OCI-LY7 (cell line): ENCODE results near the gene AHCYL1. TPM values are rescaled to one million over a fixed set of nuclear protein-coding genes. Genes with fewer than 3 reads are reported as not detected.

ENCODE experiments used
- BruUV-seq: library from RNA; stranded (reverse); fragments of 400-500 nt; replicated peaks from 2 replicates; lab custom pipeline; 2021; lab: Mats Ljungman, UMichigan
- CTCF ChIA-PET: fragments of 300-600 bp; sonication (Branson Sonifier 250); formaldehyde crosslinking; loops from one replicate; lab custom pipeline; 2022; ENCODE audit warnings: antibody characterized with exemption; ENCODE audit not compliant: unreplicated experiment; lab: Charles Lee
- POLR2A ChIA-PET: fragments of 300-600 bp; sonication (Branson Sonifier 250); formaldehyde crosslinking; loops from one replicate; lab custom pipeline; 2022; ENCODE audit warnings: antibody characterized with exemption; lab: Charles Lee
- DNase-seq: peaks from one replicate; pipeline ENCODE4 v3.0.0-alpha.2; 2015; ENCODE audit warnings: low spot score
- H2AFZ ChIP-seq: fragments of 200-600 bp; sonication (generic), shearing (Covaris generic); 2 replicates; pipeline ENCODE4 v1.6.1; 2014; ENCODE audit warnings: mild to moderate bottlenecking, antibody characterized with exemption, low read length, moderate library complexity
- H3K27ac ChIP-seq: fragments of 200-600 bp; sonication (generic); 2 replicates; pipeline ENCODE4 v1.5.1; 2014; ENCODE audit warnings: mixed run types, low read depth, mild to moderate bottlenecking, moderate library complexity, low read length, inconsistent platforms; ENCODE audit not compliant: poor library complexity, severe bottlenecking
- H3K36me3 ChIP-seq: fragments of 200-600 bp; sonication (generic); 2 replicates; pipeline ENCODE4 v1.6.1; 2014; ENCODE audit warnings: mild to moderate bottlenecking, antibody characterized with exemption, low read length, moderate library complexity, mixed read lengths; ENCODE audit not compliant: insufficient read depth
- H3K4me1 ChIP-seq: fragments of 200-600 bp; sonication (generic); 2 replicates; pipeline ENCODE4 v1.5.1; 2014; ENCODE audit warnings: mild to moderate bottlenecking, low read length; ENCODE audit not compliant: insufficient read depth, poor library complexity, severe bottlenecking
- H3K4me2 ChIP-seq: fragments of 200-600 bp; sonication (generic); 2 replicates; pipeline ENCODE4 v1.6.1; 2014; ENCODE audit warnings: mild to moderate bottlenecking, low read length
- H3K4me3 ChIP-seq: fragments of 200-600 bp; sonication (generic); 2 replicates; pipeline ENCODE4 v1.5.1; 2014; ENCODE audit warnings: mild to moderate bottlenecking, low read depth, low read length; ENCODE audit not compliant: poor library complexity, severe bottlenecking
- H3K79me2 ChIP-seq: fragments of 200-600 bp; sonication (generic); 2 replicates; pipeline ENCODE4 v1.6.1; 2016; ENCODE audit warnings: low read depth, mild to moderate bottlenecking, low read length, moderate library complexity, mixed read lengths; ENCODE audit not compliant: insufficient read depth
- H3K9me2 ChIP-seq: fragments of 200-600 bp; sonication (generic); 2 replicates; pipeline ENCODE4 v1.6.1; 2016; ENCODE audit warnings: mild to moderate bottlenecking, low read length, mixed read lengths; ENCODE audit not compliant: insufficient read depth
- H3K9me3 ChIP-seq: fragments of 200-600 bp; sonication (generic); 2 replicates; pipeline ENCODE4 v1.6.1; 2014; ENCODE audit warnings: mild to moderate bottlenecking, mixed run types, low read length, mixed read lengths
- H4K20me1 ChIP-seq: fragments of 200-600 bp; sonication (generic); 2 replicates; pipeline ENCODE4 v1.6.1; 2014; ENCODE audit warnings: mild to moderate bottlenecking, antibody characterized with exemption, low read length, moderate library complexity, mixed read lengths; ENCODE audit not compliant: insufficient read depth
- CTCF ChIP-seq: fragments of 200-600 bp; sonication (generic); conservative IDR thresholded peaks from 2 replicates; pipeline ENCODE4 v1.5.1; 2014; ENCODE audit warnings: mild to moderate bottlenecking, antibody characterized with exemption, low read length, moderate library complexity, mixed read lengths
- EZH2phosphoT487 ChIP-seq: fragments of 200-600 bp; sonication (generic); IDR thresholded peaks from 2 replicates; pipeline ENCODE4 v1.6.1; 2018; ENCODE audit warnings: low read depth, borderline replicate concordance, mild to moderate bottlenecking, mixed run types, antibody characterized with exemption, low read length, moderate library complexity, mixed read lengths
- intact Hi-C: fragments of 100-400 bp; cut with micrococcal nuclease; formaldehyde crosslinking; loops from one replicate; pipeline ENCODE4 v1.10.0; 2022; ENCODE audit not compliant: unreplicated experiment
- total RNA-seq, 2 experiments: library from RNA; depleted of rRNA in 1 of 2; stranded (reverse); fragments of >200 nt in 1 of 2; shearing (Covaris generic) in 1 of 2; gene quantifications; 2 replicates each; pipeline ENCODE4 v1.2.3, GENCODE V29; 2014 to 2022

The AHCYL1 gene
- total RNA-seq, 2 experiments from 2014 or later: 20.5 to 45.5 TPM

GRCh38 chr1:110008971-110009565 lies 24.5 kb downstream of the AHCYL1 start:
- Histone ChIP-seq H3K4me1 (peaks cover 36% of the 10 kb centered on the region), H3K36me3 (peaks cover 50% of the 10 kb centered on the region), H3K79me2 (no peaks in the 10 kb centered on the region), H3K9me2 (no peaks in the 10 kb centered on the region), H3K4me3 (no peak overlapping the region), H4K20me1 (no peaks in the 10 kb centered on the region), H3K27ac (no peak overlapping the region), H2AFZ (no peak overlapping the region), H3K4me2 (no peak overlapping the region), H3K9me3 (no peaks in the 10 kb centered on the region)
- CTCF ChIA-PET: no interaction called here
- no peak for DNase-seq
- intact Hi-C loops: no loop called here
- TF ChIP-seq CTCF (no peak), EZH2phosphoT487 (no peak)
- BruUV-seq: no TSS peak
- POLR2A ChIA-PET: no interaction called here

- DNase-seq: peak; percentile 75
- no peaks in the 10 kb centered on the region for H3K9me3 ChIP-seq
- H2AFZ ChIP-seq: no peak overlapping the region
- TF ChIP-seq EZH2phosphoT487: no peak
- peak; percentile 83 for TF ChIP-seq CTCF
- no peaks in the 10 kb centered on the region for H4K20me1 ChIP-seq
- no peak overlapping the region for H3K4me3 ChIP-seq
- no peaks in the 10 kb centered on the region for H3K79me2 ChIP-seq
- intact Hi-C loops: loop anchor here (1.0 kb wide), 2 partner anchors 27 to 234 kb away; partner anchors contain the start of gene AHCYL1
- H3K9me2 ChIP-seq: no peaks in the 10 kb centered on the region
- H3K27ac ChIP-seq: peak overlapping the region; percentile 50
- ChIA-PET CTCF (interaction anchor here (1.1 kb wide), 1 partner anchor 9 kb away, joined by 3 read pairs; no protein-coding TSS in a partner anchor), POLR2A (interaction anchor here (0.5 to 2.1 kb wide), 3 partner anchors 23 to 43 kb away, joined by 3 to 7 read pairs (median 6); partner anchors contain the start of gene STRIP1)
- peaks cover 76% of the 10 kb centered on the region for H3K36me3 ChIP-seq
- H3K4me1 ChIP-seq: peaks cover 19% of the 10 kb centered on the region
- peak overlapping the region; percentile 15; the same call in 1 of the 2 replicates for H3K4me2 ChIP-seq
- BruUV-seq: no TSS peak
Observed at GRCh38 chr1:110011527-110012041, 27.0 kb downstream of the AHCYL1 start.
